Measurements from ENCODE around the gene IRF6. TPM values are rescaled to one million over a fixed set of nuclear protein-coding genes. Genes with fewer than 3 reads are reported as not detected.

Gene IRF6
- total and polyA plus RNA-seq, 2 of the 8 experiments (the other 6 are each of a cell fraction or from before 2014, with no cell fraction given): 9.6 to 13.4 TPM

GRCh38 chr1:209827384-209828262 is 21.7 kb upstream of the IRF6 start, which contains the start of gene UTP25 (continued):
- TF ChIP-seq CHD2 (IDR thresholded peaks at IDR 0.05; ENCODE audit: low read length): no peak
- no peak; the same call in 1 of the 2 replicates for TF ChIP-seq ATF2 (IDR thresholded peaks at IDR 0.05; ENCODE audit: low read length)
- peak; percentile 41; the same call in 1 of the 2 replicates for TF ChIP-seq RBBP5 (IDR thresholded peaks at IDR 0.05; ENCODE audit: borderline replicate concordance, low read depth, low read length)
- TF ChIP-seq TAF7 (optimal IDR thresholded peaks at IDR 0.05; ENCODE audit: borderline replicate concordance, low read depth, low read length): peak; percentile 43
- no peak for TF ChIP-seq TEAD4 (IDR thresholded peaks at IDR 0.05; ENCODE audit: low read depth, low read length)
- TF ChIP-seq RAD21 (IDR thresholded peaks at IDR 0.05 in 1 of 2, conservative IDR thresholded peaks at IDR 0.05 in 1 of 2; ENCODE audit: low read depth in 2 of 2, low read length in 2 of 2): no peak
- TF ChIP-seq KDM4A (IDR thresholded peaks at IDR 0.05; ENCODE audit: low read depth, low read length, severe bottlenecking): peak; percentile 57
- TF ChIP-seq HDAC2 (IDR thresholded peaks at IDR 0.05; ENCODE audit: borderline replicate concordance in 1 of 2, low read depth in 2 of 2, low read length in 2 of 2): peak; percentile 52 to 100; a peak in 3 of 4 replicates
- peak in 1 of 2 experiments; percentile 65; a peak in 2 of 3 replicates for TF ChIP-seq POLR2A (IDR thresholded peaks at IDR 0.05; ENCODE audit: control extremely low read depth in 1 of 2, low read depth in 2 of 2, low read length in 2 of 2)
- peak; percentile 41; the same call in 1 of the 2 replicates for TF ChIP-seq BACH1 (IDR thresholded peaks at IDR 0.05; ENCODE audit: low read length)
- no peak for TF ChIP-seq CTBP2 (IDR thresholded peaks at IDR 0.05; ENCODE audit: borderline replicate concordance, insufficient read depth, insufficient read length, low read length)
- TF ChIP-seq ASH2L (IDR thresholded peaks at IDR 0.05; ENCODE audit: low read length): peak; percentile 58
- peak; percentile 74 for TF ChIP-seq TAF1 (IDR thresholded peaks at IDR 0.05; ENCODE audit: low read depth, low read length)
- peak; percentile 70; the same call in 1 of the 2 replicates for TF ChIP-seq E2F6 (IDR thresholded peaks at IDR 0.05)
- no peak for TF ChIP-seq EZH2 (IDR thresholded peaks at IDR 0.05; ENCODE audit: low read depth, low read length, severe bottlenecking)
- TF ChIP-seq SIN3A (conservative IDR thresholded peaks at IDR 0.05 in 1 of 2, IDR thresholded peaks at IDR 0.05 in 1 of 2; ENCODE audit: low read depth in 1 of 2, low read length in 2 of 2): peak; percentile 97 to 100
- 0 out of 2 replicates have a peak, but pooled peaks have one; percentile 48 for TF ChIP-seq POLR2AphosphoS5 (IDR thresholded peaks at IDR 0.05; ENCODE audit: low read depth, low read length)

Data from H1 (cell line).